Calu3 (cell line): ENCODE results near the gene NDUFAF7. TPM values are rescaled to one million over a fixed set of nuclear protein-coding genes. Genes with fewer than 3 reads are reported as not detected.
"Not testable (repeated sequence)": the region's sequence is repeated elsewhere in the genome, so short reads cannot be mapped to it uniquely, and the experiment has no call there.

ENCODE experiments used
- BruUV-seq: library from RNA; stranded (reverse); fragments of 400-500 nt; replicated peaks from 2 replicates; lab custom pipeline; 2021; lab: Mats Ljungman, UMichigan
- CTCF ChIA-PET: fragments of 300-600 bp; sonication (Branson Sonifier 250); formaldehyde crosslinking; loops from one replicate; lab custom pipeline; 2022; ENCODE audit warnings: antibody characterized with exemption; lab: Charles Lee
- DNase-seq: peaks from one replicate; pipeline ENCODE4 v3.0.0; 2022
- H3K27ac Mint-ChIP-seq: one replicate; pipeline ENCODE4 v1.8.0; 2022; ENCODE audit warnings: mixed read lengths; ENCODE audit not compliant: unreplicated experiment
- H3K27me3 Mint-ChIP-seq: one replicate; pipeline ENCODE4 v1.8.0; 2022; ENCODE audit warnings: mixed read lengths; ENCODE audit not compliant: unreplicated experiment
- H3K36me3 Mint-ChIP-seq: one replicate; pipeline ENCODE4 v1.8.0; 2022; ENCODE audit warnings: mild to moderate bottlenecking, moderate library complexity, mixed read lengths; ENCODE audit not compliant: insufficient read depth, unreplicated experiment
- H3K4me1 Mint-ChIP-seq: one replicate; pipeline ENCODE4 v1.8.0; 2022; ENCODE audit warnings: mild to moderate bottlenecking, low read depth, mixed read lengths; ENCODE audit not compliant: unreplicated experiment
- H3K4me3 Mint-ChIP-seq: one replicate; pipeline ENCODE4 v1.8.0; 2022; ENCODE audit warnings: mild to moderate bottlenecking, low read depth, moderate library complexity, mixed read lengths; ENCODE audit not compliant: unreplicated experiment
- H3K9me3 Mint-ChIP-seq: one replicate; pipeline ENCODE4 v1.8.0; 2022; ENCODE audit warnings: low read depth, mixed read lengths; ENCODE audit not compliant: unreplicated experiment
- CTCF ChIP-seq: fragments of 200-600 bp; IDR thresholded peaks from one replicate; pipeline ENCODE4 v1.8.0; 2022; ENCODE audit warnings: antibody characterized with exemption; ENCODE audit not compliant: unreplicated experiment
- intact Hi-C: fragments of 100-400 bp; cut with micrococcal nuclease; formaldehyde crosslinking; loops from one replicate; pipeline ENCODE4 v1.10.0; 2022; ENCODE audit not compliant: unreplicated experiment
- total RNA-seq: library from RNA; stranded (reverse); gene quantifications from 2 replicates; pipeline ENCODE4 v1.2.3, GENCODE V29; 2022

Gene NDUFAF7
- total RNA-seq, 1 experiment from 2014 or later = 22.3 TPM

DNA sequence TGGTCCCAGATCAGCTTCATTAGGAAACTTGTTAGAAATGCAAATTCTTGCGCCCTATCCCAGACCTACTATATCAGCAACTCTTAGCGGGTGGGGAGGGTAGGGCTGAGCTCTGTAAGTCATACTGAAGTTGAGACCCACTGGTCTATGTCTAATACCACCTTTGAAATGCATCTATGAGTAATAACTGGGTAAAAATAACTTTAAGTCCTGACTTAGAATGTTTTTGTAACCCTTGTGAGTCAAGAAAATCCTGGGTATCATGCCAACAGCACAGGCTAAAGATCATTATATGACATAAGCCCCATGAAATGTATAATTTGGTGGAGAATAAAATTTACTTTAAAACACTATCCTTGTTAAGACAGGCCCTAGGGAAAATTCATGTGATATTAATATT, 51.7 kb downstream of the NDUFAF7 start:
- CTCF ChIA-PET = interaction anchor here (1.2 kb wide), 1 partner anchor 11 kb away, joined by 4 read pairs; no protein-coding TSS in a partner anchor
- intact Hi-C loops = no loop called here
- no peaks in the 10 kb centered on the region for H3K9me3 Mint-ChIP-seq
- no peak for DNase-seq
- no peaks in the 10 kb centered on the region for H3K27me3 Mint-ChIP-seq
- no peak overlapping the region for H3K4me3 Mint-ChIP-seq
- TF ChIP-seq CTCF = no peak
- H3K36me3 Mint-ChIP-seq = no peaks in the 10 kb centered on the region
- no TSS peak for BruUV-seq
- no peak overlapping the region for H3K27ac Mint-ChIP-seq
- H3K4me1 Mint-ChIP-seq = no peaks in the 10 kb centered on the region

GRCh38 chr2:37284381-37284780, 52.9 kb downstream of the NDUFAF7 start:
- Mint-ChIP-seq H3K4me1 (no peaks in the 10 kb centered on the region), H3K27me3 (no peaks in the 10 kb centered on the region), H3K9me3 (no peaks in the 10 kb centered on the region), H3K27ac (no peak overlapping the region), H3K36me3 (no peaks in the 10 kb centered on the region), H3K4me3 (no peak overlapping the region)
- no peak for TF ChIP-seq CTCF
- no TSS peak for BruUV-seq
- CTCF ChIA-PET = interaction anchor here (1.2 kb wide), 1 partner anchor 12 kb away, joined by 4 read pairs; no protein-coding TSS in a partner anchor
- intact Hi-C loops = no loop called here
- DNase-seq = no peak

DNA sequence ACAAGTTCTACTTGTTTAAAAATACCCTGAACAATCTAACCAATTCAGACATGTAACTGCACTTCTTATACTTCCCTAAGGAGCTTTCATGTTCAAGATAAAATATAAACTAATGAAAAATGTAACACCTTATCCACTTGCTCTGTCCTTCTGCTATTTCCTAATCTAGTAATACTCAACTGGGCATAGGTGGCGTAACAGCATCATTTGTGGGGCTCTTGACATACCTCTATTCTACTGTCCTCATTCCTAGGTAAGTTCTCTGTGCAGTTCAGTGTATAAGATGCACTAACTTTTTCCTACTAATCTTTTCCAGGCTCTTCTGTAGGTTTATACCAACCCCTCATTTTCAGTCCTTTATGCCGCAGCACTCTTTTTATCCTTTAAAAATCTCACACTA, 56.5 kb downstream of the NDUFAF7 start:
- Mint-ChIP-seq H3K4me1 (no peaks in the 10 kb centered on the region), H3K4me3 (no peak overlapping the region), H3K27me3 (no peaks in the 10 kb centered on the region), H3K9me3 (no peaks in the 10 kb centered on the region), H3K27ac (no peak overlapping the region), H3K36me3 (peaks cover 6% of the 10 kb centered on the region)
- BruUV-seq = no TSS peak
- intact Hi-C loops = no loop called here
- CTCF ChIA-PET = interaction anchor here (0.6 kb wide), 1 partner anchor 13 kb away, joined by 4 read pairs; no protein-coding TSS in a partner anchor
- no peak for DNase-seq
- TF ChIP-seq CTCF = no peak

GRCh38 chr2:37291680-37292079, 60.2 kb downstream of the NDUFAF7 start:
- CTCF ChIA-PET = no interaction called here

DNA sequence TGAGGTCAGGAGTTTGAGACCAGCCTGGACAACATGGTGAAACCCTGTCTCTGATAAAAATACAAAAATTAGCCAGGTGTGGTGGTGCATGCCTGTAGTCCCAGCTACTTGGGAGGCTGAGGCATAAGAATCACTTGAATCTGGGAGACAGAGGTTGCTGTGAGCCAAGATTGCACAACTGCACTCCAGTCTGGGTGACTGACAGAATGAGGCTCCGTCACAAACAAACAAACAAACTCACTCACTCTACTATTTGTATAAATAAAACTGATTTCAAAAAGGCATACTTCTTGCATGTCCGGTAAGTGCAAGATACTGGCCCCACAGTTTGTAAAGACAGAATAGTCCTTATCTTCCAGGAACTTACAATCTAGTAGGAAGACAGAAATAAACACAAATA, 63.4 kb downstream of the NDUFAF7 start:
- H3K27me3 Mint-ChIP-seq, H3K27ac Mint-ChIP-seq, BruUV-seq, CTCF ChIA-PET, H3K9me3 Mint-ChIP-seq, intact Hi-C loops, H3K4me1 Mint-ChIP-seq, H3K4me3 Mint-ChIP-seq, DNase-seq, H3K36me3 Mint-ChIP-seq: not testable (repeated sequence)

More at GRCh38 chr2:37291680-37292079, 60.2 kb downstream of the NDUFAF7 start:
- no peak overlapping the region for H3K27ac Mint-ChIP-seq
- TF ChIP-seq CTCF = no peak
- no peak overlapping the region for H3K4me3 Mint-ChIP-seq
- no TSS peak for BruUV-seq
- no peaks in the 10 kb centered on the region for H3K9me3 Mint-ChIP-seq
- intact Hi-C loops = no loop called here
- no peak for DNase-seq
- H3K4me1 Mint-ChIP-seq = no peaks in the 10 kb centered on the region
- H3K36me3 Mint-ChIP-seq = peaks cover 6% of the 10 kb centered on the region
- H3K27me3 Mint-ChIP-seq = no peaks in the 10 kb centered on the region
